Testis (tissue), 3 donors: ENCODE measurements around the gene STK24. TPM values are rescaled to one million over a fixed set of nuclear protein-coding genes. Genes with fewer than 3 reads are reported as not detected.

Source experiments
- DNase-seq: peaks from one replicate; pipeline ENCODE4 v3.0.0-alpha.2; 2019
- H3K27ac ChIP-seq, 2 donors: fragments of 200-600 bp; sonication (generic); one replicate each; pipeline ENCODE4 v1.5.1; 2019
- H3K27me3 ChIP-seq: fragments of 200-600 bp; sonication (generic); one replicate; pipeline ENCODE4 v1.5.1; 2019
- H3K36me3 ChIP-seq: fragments of 200-600 bp; sonication (generic); one replicate; pipeline ENCODE4 v1.5.1; 2017; ENCODE audit warnings: low read depth; ENCODE audit errors: missing control alignments
- H3K4me1 ChIP-seq: fragments of 200-600 bp; sonication (generic); one replicate; pipeline ENCODE4 v1.5.1; 2019
- H3K4me3 ChIP-seq, 2 donors: fragments of 200-600 bp; sonication (generic); one replicate each; pipeline ENCODE4 v1.5.1; 2017 to 2019
- H3K9me3 ChIP-seq: fragments of 200-600 bp; sonication (generic); one replicate; pipeline ENCODE4 v1.5.1; 2017
- CTCF ChIP-seq, 3 experiments: fragments of 450-650 bp in 2 of 3; fragments of 200-600 bp in 1 of 3; sonication (generic) in 1 of 3; IDR thresholded peaks; one replicate each; pipeline ENCODE4 v1.5.1; 2016 to 2019; ENCODE audit warnings: antibody characterized with exemption in 3 of 3, mild to moderate bottlenecking in 2 of 3, moderate library complexity in 1 of 3
- POLR2A ChIP-seq: fragments of 450-650 bp; IDR thresholded peaks from one replicate; pipeline ENCODE4 v1.6.1; 2017; ENCODE audit warnings: antibody characterized with exemption, mild to moderate bottlenecking, moderate library complexity
- WGBS, 2 donors: methylation state at CpG; one replicate each; pipeline ENCODE4 v1.1.5; 2018; 5-methylcytosine and 5-hydroxymethylcytosine counted together
- intact Hi-C: fragments of 100-400 bp; cut with DNase I; formaldehyde crosslinking; loops from one replicate; pipeline ENCODE4 v1.15.1; 2023; ENCODE audit warnings: low total_unique reads
- polyA plus RNA-seq: library from polyadenylated mRNA; stranded (reverse); fragments of 350-450 nt; fragmentation: Illumina TruSeq; extraction: RNeasy Lipid Tissue Mini Kit (QIAGEN cat#74804); gene quantifications from one replicate; pipeline ENCODE4 v1.2.3, GENCODE V29; 2014; ENCODE audit warnings: low read depth, low replicate concordance; ENCODE audit not compliant: insufficient read depth
- total RNA-seq, 2 donors: library from RNA; depleted of rRNA; stranded (reverse); fragments of >200 nt; gene quantifications; one replicate each; pipeline ENCODE4 v1.2.3, GENCODE V29; 2016

The STK24 gene
- total and polyA plus RNA-seq, 3 donors from 2014 or later: 97.4 to 172 (median 151) TPM

- H3K4me1 ChIP-seq: peaks cover 3% of the 10 kb centered on the region
- no peak overlapping the region for H3K27ac ChIP-seq
- no peaks in the 10 kb centered on the region for H3K36me3 ChIP-seq
- no peak for DNase-seq
- H3K27me3 ChIP-seq: no peaks in the 10 kb centered on the region
- 78 to 87% methylated on average over 4 of the region's 4 CpGs for WGBS, 2 donors
- no peaks in the 10 kb centered on the region for H3K9me3 ChIP-seq
- no peak for TF ChIP-seq POLR2A
- TF ChIP-seq CTCF (IDR thresholded peaks at IDR 0.05): no peak
- intact Hi-C loops: loop anchor here (10.0 kb wide), 1 partner anchor 68 kb away; no protein-coding TSS in a partner anchor
- H3K4me3 ChIP-seq: no peak overlapping the region
Measured at GRCh38 chr13:98586400-98587345, 9.8 kb upstream of the STK24 start.

GRCh38 chr13:98585946-98586345 is 9.0 kb upstream of the STK24 start:
- DNase-seq: no peak
- 68 to 88% methylated on average over 3 of the region's 3 CpGs for WGBS, 2 donors
- Histone ChIP-seq H3K27me3 (no peaks in the 10 kb centered on the region), H3K27ac (no peak overlapping the region), H3K4me3 (no peak overlapping the region), H3K36me3 (no peaks in the 10 kb centered on the region), H3K4me1 (peaks cover 3% of the 10 kb centered on the region), H3K9me3 (no peaks in the 10 kb centered on the region)
- no peak for TF ChIP-seq CTCF (IDR thresholded peaks at IDR 0.05)
- no peak for TF ChIP-seq POLR2A
- intact Hi-C loops: loop anchor here (10.0 kb wide), 1 partner anchor 69 kb away; no protein-coding TSS in a partner anchor

- Histone ChIP-seq H3K9me3 (no peaks in the 10 kb centered on the region), H3K4me3 (no peak overlapping the region), H3K36me3 (no peaks in the 10 kb centered on the region), H3K27me3 (no peaks in the 10 kb centered on the region), H3K4me1 (peaks cover 3% of the 10 kb centered on the region), H3K27ac (no peak overlapping the region)
- 93 to 98% methylated on average over 5 of the region's 5 CpGs for WGBS, 2 donors
- DNase-seq: no peak
- TF ChIP-seq CTCF (IDR thresholded peaks at IDR 0.05) (no peak), POLR2A (no peak)
- intact Hi-C loops: loop anchor here (10.0 kb wide), 1 partner anchor 69 kb away; no protein-coding TSS in a partner anchor
Measured at GRCh38 chr13:98585398-98585754, 8.5 kb upstream of the STK24 start.

- no peak overlapping the region for H3K4me3 ChIP-seq
- intact Hi-C loops: loop anchor here (10.0 kb wide), 1 partner anchor 70 kb away; no protein-coding TSS in a partner anchor
- H3K9me3 ChIP-seq: no peaks in the 10 kb centered on the region
- no peaks in the 10 kb centered on the region for H3K36me3 ChIP-seq
- WGBS, 2 donors: 70 to 80% methylated on average over 4 of the region's 4 CpGs
- H3K27me3 ChIP-seq: no peaks in the 10 kb centered on the region
- H3K27ac ChIP-seq: no peak overlapping the region
- no peak for TF ChIP-seq POLR2A
- TF ChIP-seq CTCF (IDR thresholded peaks at IDR 0.05): no peak
- no peak for DNase-seq
- peaks cover 3% of the 10 kb centered on the region for H3K4me1 ChIP-seq
Measured at GRCh38 chr13:98584668-98585397, 7.9 kb upstream of the STK24 start.
